Islet precursor cell (in vitro differentiated cells): ENCODE results near the gene ARL15.
A peak's percentile ranks its signal among the peaks of the same experiment; 100 is the strongest.

ENCODE experiments used
- DNase-seq: peaks from one replicate; pipeline ENCODE4 v3.0.0-alpha.2; 2018

The ARL15 gene

GRCh38 chr5:53971131-53971530 lies 339.2 kb downstream of the ARL15 start:
- no peak for DNase-seq

- DNase-seq: no peak
Observed at GRCh38 chr5:53970475-53970874, 339.9 kb downstream of the ARL15 start.

GRCh38 chr5:53969176-53969730 lies 341.1 kb downstream of the ARL15 start:
- no peak for DNase-seq

- no peak for DNase-seq
Observed at GRCh38 chr5:53965459-53965858, 344.9 kb downstream of the ARL15 start.

GRCh38 chr5:53963958-53964357 lies 346.4 kb downstream of the ARL15 start:
- DNase-seq: no peak

- no peak for DNase-seq
Observed at GRCh38 chr5:53962306-53962705, 348.1 kb downstream of the ARL15 start.

- DNase-seq: no peak
Observed at GRCh38 chr5:53956632-53957031, 353.7 kb downstream of the ARL15 start.

GRCh38 chr5:53956196-53956595 lies 354.2 kb downstream of the ARL15 start:
- no peak for DNase-seq

GRCh38 chr5:53950621-53951020 lies 359.8 kb downstream of the ARL15 start:
- no peak for DNase-seq

GRCh38 chr5:53948598-53948997 lies 361.8 kb downstream of the ARL15 start:
- DNase-seq: no peak

- DNase-seq: no peak
Observed at GRCh38 chr5:53946405-53947100, 363.8 kb downstream of the ARL15 start.

GRCh38 chr5:53944981-53945380 lies 365.4 kb downstream of the ARL15 start:
- peak; percentile 56 for DNase-seq

GRCh38 chr5:53943938-53944337 lies 366.4 kb downstream of the ARL15 start:
- DNase-seq: no peak

- DNase-seq: no peak
Observed at GRCh38 chr5:53942724-53943123, 367.6 kb downstream of the ARL15 start.

GRCh38 chr5:53940921-53941320 lies 369.5 kb downstream of the ARL15 start:
- DNase-seq: no peak

GRCh38 chr5:53937467-53937866 lies 372.9 kb downstream of the ARL15 start:
- DNase-seq: no peak

GRCh38 chr5:53936481-53937352 lies 373.7 kb downstream of the ARL15 start:
- DNase-seq: no peak

- DNase-seq: no peak
Observed at GRCh38 chr5:53934151-53934820, 376.1 kb downstream of the ARL15 start.

GRCh38 chr5:53932351-53932750 lies 378.0 kb downstream of the ARL15 start:
- no peak for DNase-seq

GRCh38 chr5:53930457-53930856 lies 379.9 kb downstream of the ARL15 start:
- no peak for DNase-seq

GRCh38 chr5:53929570-53929969 lies 380.8 kb downstream of the ARL15 start:
- DNase-seq: no peak

- no peak for DNase-seq
Observed at GRCh38 chr5:53929152-53929551, 381.2 kb downstream of the ARL15 start.

GRCh38 chr5:53928641-53929040 lies 381.7 kb downstream of the ARL15 start:
- no peak for DNase-seq
